Measurements from ENCODE around the gene CNTNAP2.

CNTNAP2 gene

GRCh38 chr7:147265528-147265927 is 1148.9 kb downstream of the CNTNAP2 start:
- DNase-seq (ENCODE audit: low spot score): no peak

- no peak for DNase-seq (ENCODE audit: low spot score)
Measured at GRCh38 chr7:147276106-147276505, 1159.5 kb downstream of the CNTNAP2 start.

GRCh38 chr7:147276783-147277370 is 1160.3 kb downstream of the CNTNAP2 start:
- DNase-seq (ENCODE audit: low spot score): no peak

- DNase-seq (ENCODE audit: low spot score): no peak
Measured at GRCh38 chr7:147279514-147279913, 1162.9 kb downstream of the CNTNAP2 start.

GRCh38 chr7:147279964-147280374 is 1163.4 kb downstream of the CNTNAP2 start:
- no peak for DNase-seq (ENCODE audit: low spot score)

- DNase-seq (ENCODE audit: low spot score): no peak
Measured at GRCh38 chr7:147282204-147282603, 1165.6 kb downstream of the CNTNAP2 start.

GRCh38 chr7:147296201-147296600 is 1179.6 kb downstream of the CNTNAP2 start:
- DNase-seq (ENCODE audit: low spot score): no peak

- DNase-seq (ENCODE audit: low spot score): no peak
Measured at GRCh38 chr7:147296986-147297385, 1180.4 kb downstream of the CNTNAP2 start.

GRCh38 chr7:147298611-147299043 is 1182.0 kb downstream of the CNTNAP2 start:
- no peak for DNase-seq (ENCODE audit: low spot score)

GRCh38 chr7:147300293-147300692 is 1183.7 kb downstream of the CNTNAP2 start:
- DNase-seq (ENCODE audit: low spot score): no peak

- no peak for DNase-seq (ENCODE audit: low spot score)
Measured at GRCh38 chr7:147304376-147304775, 1187.8 kb downstream of the CNTNAP2 start.

- no peak for DNase-seq (ENCODE audit: low spot score)
Measured at GRCh38 chr7:147305827-147306226, 1189.2 kb downstream of the CNTNAP2 start.

- DNase-seq (ENCODE audit: low spot score): no peak
Measured at GRCh38 chr7:147308539-147308938, 1191.9 kb downstream of the CNTNAP2 start.

- no peak for DNase-seq (ENCODE audit: low spot score)
Measured at GRCh38 chr7:147311336-147311735, 1194.7 kb downstream of the CNTNAP2 start.

GRCh38 chr7:147321504-147321903 is 1204.9 kb downstream of the CNTNAP2 start:
- no peak for DNase-seq (ENCODE audit: low spot score)

- DNase-seq (ENCODE audit: low spot score): no peak
Measured at GRCh38 chr7:147332988-147333387, 1216.4 kb downstream of the CNTNAP2 start.

GRCh38 chr7:147363101-147363500 is 1246.5 kb downstream of the CNTNAP2 start:
- DNase-seq (ENCODE audit: low spot score): no peak

GRCh38 chr7:147376192-147376591 is 1259.6 kb downstream of the CNTNAP2 start:
- no peak for DNase-seq (ENCODE audit: low spot score)

- no peak for DNase-seq (ENCODE audit: low spot score)
Measured at GRCh38 chr7:147380926-147381325, 1264.3 kb downstream of the CNTNAP2 start.

GRCh38 chr7:147394329-147394728 is 1277.7 kb downstream of the CNTNAP2 start:
- no peak for DNase-seq (ENCODE audit: low spot score)

- no peak for DNase-seq (ENCODE audit: low spot score)
Measured at GRCh38 chr7:147400221-147400689, 1283.7 kb downstream of the CNTNAP2 start.

- DNase-seq (ENCODE audit: low spot score): no peak
Measured at GRCh38 chr7:147400925-147401324, 1284.3 kb downstream of the CNTNAP2 start.

- no peak for DNase-seq (ENCODE audit: low spot score)
Measured at GRCh38 chr7:147405621-147406020, 1289.0 kb downstream of the CNTNAP2 start.

GRCh38 chr7:147406521-147407135 is 1290.0 kb downstream of the CNTNAP2 start:
- DNase-seq (ENCODE audit: low spot score): no peak

All from activated CD4-positive, alpha-beta T cell treated with anti-CD3 and anti-CD28 coated beads, Interleukin-2, Interleukin-4, amounts not matched to agents 100 ng/mL and 50 ng/mL, durations not matched to agents 16 hours and 8 hours (primary cell).